Fibroblast of lung (primary cell): Measurements from ENCODE around the gene SNAPC2. TPM values are rescaled to one million over a fixed set of nuclear protein-coding genes. Genes with fewer than 3 reads are reported as not detected.

Source experiments
- DNase-seq, 2 donors: peaks; one replicate each; pipeline versions ENCODE4 v3.0.0 to v3.0.0-alpha.2; 2010; ENCODE audit warnings: low read depth in 2 of 2
- H2AFZ ChIP-seq: 2 replicates; pipeline ENCODE4 v1.5.1; 2012; ENCODE audit warnings: low read length, control low read depth, inconsistent platforms
- H3K27ac ChIP-seq: 2 replicates; pipeline ENCODE4 v1.5.1; 2011; ENCODE audit warnings: low read length, control low read depth; ENCODE audit not compliant: insufficient read depth
- H3K27me3 ChIP-seq: 2 replicates; pipeline ENCODE4 v1.5.1; 2011; ENCODE audit warnings: mild to moderate bottlenecking, low read length; ENCODE audit not compliant: control insufficient read depth, insufficient read depth
- H3K36me3 ChIP-seq: 2 replicates; pipeline ENCODE4 v1.5.1; 2011; ENCODE audit warnings: low read length; ENCODE audit not compliant: control insufficient read depth, insufficient read depth
- H3K4me1 ChIP-seq: 2 replicates; pipeline ENCODE4 v1.5.1; 2011; ENCODE audit warnings: low read length; ENCODE audit not compliant: control insufficient read depth, insufficient read depth; ENCODE audit errors: extremely low read depth
- H3K4me2 ChIP-seq: 2 replicates; pipeline ENCODE4 v1.5.1; 2011; ENCODE audit warnings: low read length, control low read depth; ENCODE audit not compliant: insufficient read depth; ENCODE audit errors: extremely low read depth
- H3K4me3 ChIP-seq, 4 experiments: fragments of 200-600 bp in 1 of 4; sonication (generic) in 1 of 4; replicated peaks in 1 of 4; 2 replicates each; pipeline ENCODE4 v1.5.1; 2011 to 2016; ENCODE audit warnings: low read length in 4 of 4, low read depth in 3 of 4, mild to moderate bottlenecking in 3 of 4, control low read depth in 2 of 4, inconsistent platforms in 1 of 4, mixed read lengths in 1 of 4; ENCODE audit not compliant: insufficient read depth in 1 of 4; ENCODE audit errors: control extremely low read depth in 1 of 4
- H3K79me2 ChIP-seq: 2 replicates; pipeline ENCODE4 v1.5.1; 2012; ENCODE audit warnings: mild to moderate bottlenecking, low read length, inconsistent platforms; ENCODE audit not compliant: control insufficient read depth, insufficient read depth
- H3K9ac ChIP-seq: 2 replicates; pipeline ENCODE4 v1.5.1; 2011; ENCODE audit warnings: mild to moderate bottlenecking, low read length, control low read depth; ENCODE audit not compliant: insufficient read depth
- H3K9me3 ChIP-seq: 2 replicates; pipeline ENCODE4 v1.5.1; 2012; ENCODE audit warnings: low read depth, low read length; ENCODE audit not compliant: control insufficient read depth, insufficient read depth
- H4K20me1 ChIP-seq: 2 replicates; pipeline ENCODE4 v1.5.1; 2011; ENCODE audit warnings: low read length; ENCODE audit not compliant: control insufficient read depth, insufficient read depth; ENCODE audit errors: extremely low read depth
- EZH2 ChIP-seq: IDR thresholded peaks from 2 replicates; pipeline ENCODE4 v1.5.1; 2012; ENCODE audit warnings: low read length, control low read depth, mild to moderate bottlenecking; ENCODE audit errors: missing control alignments
- polyA plus RNA-seq, 2 donors: library from polyadenylated mRNA; depleted of rRNA in 1 of 2; stranded (reverse) in 1 of 2; unstranded in 1 of 2; fragments of >200 nt; gene quantifications; 2 replicates each; pipeline ENCODE4 v1.2.1, GENCODE V29; 2011 to 2012; ENCODE audit warnings: missing spikeins in 1 of 2
- total RNA-seq: library from RNA; depleted of rRNA; stranded (reverse); fragments of >200 nt; gene quantifications from 2 replicates; pipeline ENCODE4 v1.2.1, GENCODE V29; 2014
- TF ChIP-seq, protein P1 (sequence below), 2 donors: IDR thresholded peaks in 1 of 2; conservative IDR thresholded peaks in 1 of 2; 1 replicate in 1 of 2; 2 replicates in 1 of 2; pipeline ENCODE4 v1.5.1; 2011 to 2012; ENCODE audit warnings: low read length in 2 of 2, control low read depth in 1 of 2, inconsistent platforms in 1 of 2, low read depth in 1 of 2, mild to moderate bottlenecking in 1 of 2

SNAPC2 gene
- total and polyA plus RNA-seq, 2 donors (not counting 1 experiment from before 2014, with no cell fraction given): 11.4 to 13.4 TPM

- H3K4me2 ChIP-seq: peak overlapping the region; percentile 95
- peak overlapping the region; percentile 86 for H3K27ac ChIP-seq
- peaks cover 6% of the 10 kb centered on the region for H3K4me1 ChIP-seq
- peaks cover 12% of the 10 kb centered on the region for H3K36me3 ChIP-seq
- H3K9ac ChIP-seq: peak overlapping the region; percentile 88
- no peaks in the 10 kb centered on the region for H3K9me3 ChIP-seq
- H2AFZ ChIP-seq: no peak overlapping the region
- DNase-seq: no peak
- H3K79me2 ChIP-seq: peaks cover 29% of the 10 kb centered on the region
- no peak for TF ChIP-seq EZH2
- TF ChIP-seq, protein P1, sequence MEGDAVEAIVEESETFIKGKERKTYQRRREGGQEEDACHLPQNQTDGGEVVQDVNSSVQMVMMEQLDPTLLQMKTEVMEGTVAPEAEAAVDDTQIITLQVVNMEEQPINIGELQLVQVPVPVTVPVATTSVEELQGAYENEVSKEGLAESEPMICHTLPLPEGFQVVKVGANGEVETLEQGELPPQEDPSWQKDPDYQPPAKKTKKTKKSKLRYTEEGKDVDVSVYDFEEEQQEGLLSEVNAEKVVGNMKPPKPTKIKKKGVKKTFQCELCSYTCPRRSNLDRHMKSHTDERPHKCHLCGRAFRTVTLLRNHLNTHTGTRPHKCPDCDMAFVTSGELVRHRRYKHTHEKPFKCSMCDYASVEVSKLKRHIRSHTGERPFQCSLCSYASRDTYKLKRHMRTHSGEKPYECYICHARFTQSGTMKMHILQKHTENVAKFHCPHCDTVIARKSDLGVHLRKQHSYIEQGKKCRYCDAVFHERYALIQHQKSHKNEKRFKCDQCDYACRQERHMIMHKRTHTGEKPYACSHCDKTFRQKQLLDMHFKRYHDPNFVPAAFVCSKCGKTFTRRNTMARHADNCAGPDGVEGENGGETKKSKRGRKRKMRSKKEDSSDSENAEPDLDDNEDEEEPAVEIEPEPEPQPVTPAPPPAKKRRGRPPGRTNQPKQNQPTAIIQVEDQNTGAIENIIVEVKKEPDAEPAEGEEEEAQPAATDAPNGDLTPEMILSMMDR (conservative IDR thresholded peaks at IDR 0.05 in 1 of 2, IDR thresholded peaks at IDR 0.05 in 1 of 2; ENCODE audit: low read depth in 1 of 2, low read length in 2 of 2): no peak
- H3K4me3 ChIP-seq: peak overlapping the region; percentile 78 to 88 (median 85)
- no peaks in the 10 kb centered on the region for H3K27me3 ChIP-seq
- H4K20me1 ChIP-seq: no peaks in the 10 kb centered on the region
Observed at GRCh38 chr19:7904074-7905020, 15.8 kb upstream of the SNAPC2 start.

GRCh38 chr19:7905268-7905667 is 14.9 kb upstream of the SNAPC2 start:
- peak overlapping the region in 3 of 4 experiments; percentile 78 to 88 (median 88) for H3K4me3 ChIP-seq
- H3K9ac ChIP-seq: peak overlapping the region; percentile 20
- peaks cover 29% of the 10 kb centered on the region for H3K79me2 ChIP-seq

GRCh38 chr19:7905859-7906258 is 14.3 kb upstream of the SNAPC2 start:
- no peak overlapping the region for H3K9ac ChIP-seq
- H3K9me3 ChIP-seq: no peaks in the 10 kb centered on the region
- H3K4me2 ChIP-seq: no peak overlapping the region
- no peak overlapping the region for H2AFZ ChIP-seq
- peaks cover 16% of the 10 kb centered on the region for H3K36me3 ChIP-seq
- no peak overlapping the region for H3K27ac ChIP-seq
- no peaks in the 10 kb centered on the region for H4K20me1 ChIP-seq
- TF ChIP-seq, protein P1 (conservative IDR thresholded peaks at IDR 0.05 in 1 of 2, IDR thresholded peaks at IDR 0.05 in 1 of 2; ENCODE audit: low read depth in 1 of 2, low read length in 2 of 2): no peak
- no peak for TF ChIP-seq EZH2
- H3K27me3 ChIP-seq: no peaks in the 10 kb centered on the region
- no peak overlapping the region for H3K4me3 ChIP-seq
- peaks cover 6% of the 10 kb centered on the region for H3K4me1 ChIP-seq
- peaks cover 29% of the 10 kb centered on the region for H3K79me2 ChIP-seq
- DNase-seq: no peak

More at GRCh38 chr19:7905268-7905667, 14.9 kb upstream of the SNAPC2 start:
- H3K36me3 ChIP-seq: peaks cover 10% of the 10 kb centered on the region
- DNase-seq: no peak
- peak overlapping the region; percentile 95 for H3K4me2 ChIP-seq
- peaks cover 6% of the 10 kb centered on the region for H3K4me1 ChIP-seq
- H3K27me3 ChIP-seq: no peaks in the 10 kb centered on the region
- TF ChIP-seq, protein P1 (conservative IDR thresholded peaks at IDR 0.05 in 1 of 2, IDR thresholded peaks at IDR 0.05 in 1 of 2; ENCODE audit: low read depth in 1 of 2, low read length in 2 of 2): no peak
- TF ChIP-seq EZH2: no peak
- no peak overlapping the region for H2AFZ ChIP-seq
- no peaks in the 10 kb centered on the region for H3K9me3 ChIP-seq
- no peaks in the 10 kb centered on the region for H4K20me1 ChIP-seq
- H3K27ac ChIP-seq: no peak overlapping the region
